CD4-positive, alpha-beta T cell treated with Interferon gamma for 1 hour (primary cell): ENCODE results near the gene ERICH2.

ENCODE experiments used
- DNase-seq: peaks from one replicate; pipeline ENCODE4 v3.0.0-alpha.2; 2020

ERICH2 gene

DNA sequence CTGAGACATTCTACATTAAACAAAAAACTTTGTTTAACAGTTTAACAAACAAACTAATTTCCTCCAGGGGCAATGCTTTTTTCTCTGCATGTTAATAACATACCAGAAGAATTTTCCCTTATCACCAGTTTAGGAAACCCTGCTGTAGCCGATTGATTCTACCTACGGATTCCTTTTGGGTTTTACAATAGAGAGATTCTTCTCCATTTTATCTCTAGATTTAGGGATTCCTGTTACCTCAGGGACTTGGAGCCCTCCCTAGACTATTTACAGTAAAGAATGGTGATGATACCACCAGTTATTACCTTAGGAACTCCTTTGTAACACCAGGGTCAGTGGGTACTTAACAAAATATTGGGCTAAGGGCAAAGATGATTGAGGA lies 5.3 kb upstream of the ERICH2 start:
- no peak for DNase-seq

DNA sequence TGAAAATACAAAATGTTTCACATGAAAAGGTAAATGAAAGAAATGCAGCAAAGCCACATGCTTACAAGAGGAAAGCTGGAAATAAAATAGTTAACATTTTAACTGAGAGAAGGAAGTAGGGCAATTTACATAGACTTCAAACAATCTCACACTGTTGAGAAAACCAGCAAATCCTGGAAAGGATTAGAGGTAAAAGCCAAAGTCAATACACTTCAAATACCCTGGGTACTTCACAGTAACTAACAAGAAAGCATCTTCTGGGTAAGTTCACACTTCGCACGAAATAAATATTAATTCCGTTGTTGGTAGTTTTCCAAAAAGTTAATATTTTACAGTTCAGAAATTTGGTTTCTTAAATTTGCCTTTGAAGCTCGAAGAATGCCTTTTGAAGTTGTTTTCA lies 3.5 kb upstream of the ERICH2 start:
- no peak for DNase-seq

DNA sequence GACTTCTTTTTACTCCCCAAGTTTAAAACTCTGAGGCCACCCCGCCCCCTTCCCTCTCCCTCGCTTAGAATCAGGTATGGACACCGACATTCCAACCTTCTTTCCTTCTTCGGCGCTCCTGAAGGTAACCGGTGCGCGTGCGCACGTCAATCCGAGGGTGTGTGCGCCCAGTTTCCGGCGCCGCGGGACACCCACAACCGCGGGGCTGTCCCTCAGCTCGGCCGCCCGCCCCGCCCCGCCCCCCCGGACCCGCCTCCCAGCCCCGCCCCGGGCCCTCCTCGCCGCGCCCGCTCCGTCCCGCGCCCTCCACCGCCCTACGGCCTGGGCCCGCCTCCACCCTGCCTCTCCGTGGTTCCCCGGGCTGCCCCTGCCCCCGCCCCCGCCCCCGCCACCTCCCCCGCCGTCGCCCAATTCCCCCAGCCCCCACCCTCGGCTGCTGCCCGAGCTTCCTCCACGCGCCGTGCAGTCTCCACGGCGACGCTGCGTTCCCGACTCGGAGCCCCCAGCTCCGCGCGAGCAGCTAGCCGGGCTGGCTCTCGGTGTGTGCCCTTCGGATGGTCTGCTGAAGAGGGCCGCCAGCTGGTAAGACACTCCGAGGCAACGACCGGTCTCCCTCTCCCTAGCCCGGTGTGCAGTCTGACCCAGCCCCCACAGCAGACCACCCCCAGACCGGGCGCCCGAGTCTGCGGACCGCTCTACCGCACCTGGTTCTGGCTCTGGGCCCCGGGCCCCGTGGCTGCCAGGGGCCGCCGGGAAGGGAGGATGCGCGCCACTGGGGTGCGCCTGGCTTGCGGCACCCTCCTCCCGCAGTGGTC lies 635 bp downstream of the ERICH2 start:
- DNase-seq: peak; percentile 77

DNA sequence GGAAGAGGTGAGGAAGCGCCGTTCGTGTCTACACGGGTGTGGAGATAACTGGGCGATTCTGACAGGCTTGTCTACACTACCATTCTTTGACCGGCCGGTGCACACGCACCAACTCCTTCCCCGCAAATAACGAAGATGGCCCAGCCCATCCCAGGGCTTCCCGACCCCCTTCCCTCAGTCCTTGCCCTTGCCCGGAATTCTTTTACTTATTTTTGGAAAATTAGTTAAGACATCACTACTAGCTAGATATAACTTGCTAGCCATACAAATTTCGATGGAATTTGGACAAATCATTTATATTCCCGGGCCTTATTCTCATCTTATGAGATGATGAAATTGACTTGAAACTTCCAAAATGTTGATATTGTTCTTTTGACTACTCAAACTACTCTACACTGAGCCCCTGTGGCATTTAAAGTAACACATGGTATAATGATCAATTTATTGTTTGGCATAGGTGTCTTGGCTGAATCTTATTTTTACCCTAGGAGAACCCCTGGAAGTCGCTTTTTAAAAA lies 1.3 kb downstream of the ERICH2 start:
- DNase-seq: no peak

DNA sequence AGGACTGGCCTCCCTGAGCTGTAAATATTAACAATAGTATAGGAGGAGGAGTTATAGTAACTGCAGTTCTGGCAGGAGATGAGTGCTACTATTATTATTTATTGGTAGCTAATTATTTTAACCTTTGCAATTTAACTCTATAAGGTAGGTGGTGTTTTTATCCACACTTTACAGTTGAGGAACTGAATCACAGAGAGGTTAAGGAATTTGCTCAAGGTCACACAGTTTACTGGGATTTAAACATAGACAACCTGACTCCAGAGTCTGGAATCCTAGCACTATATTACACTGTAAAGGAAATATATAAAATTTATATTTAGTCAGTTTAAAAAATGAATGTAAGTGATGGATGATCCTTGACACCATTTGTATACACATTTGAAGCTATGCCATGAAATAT lies 2.1 kb downstream of the ERICH2 start:
- no peak for DNase-seq

DNA sequence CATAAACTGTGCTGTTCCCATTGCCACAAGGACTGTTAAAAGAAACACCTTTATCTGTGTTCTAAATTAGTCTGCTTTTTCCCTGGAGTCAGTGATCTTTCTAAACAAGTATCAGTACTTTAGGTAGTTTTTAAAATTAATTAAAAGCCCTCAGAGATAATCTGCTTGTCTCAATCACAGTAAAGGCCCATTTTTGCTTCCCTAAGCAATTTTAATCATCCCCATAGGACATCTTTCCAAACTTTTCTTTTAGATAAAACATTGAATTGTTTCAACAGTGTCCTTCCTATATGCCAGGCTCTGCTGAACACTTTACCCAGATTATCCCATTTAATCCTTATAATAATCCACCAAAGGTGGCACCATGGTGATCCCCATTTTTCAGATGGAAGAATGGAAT lies 3.9 kb downstream of the ERICH2 start:
- no peak for DNase-seq

DNA sequence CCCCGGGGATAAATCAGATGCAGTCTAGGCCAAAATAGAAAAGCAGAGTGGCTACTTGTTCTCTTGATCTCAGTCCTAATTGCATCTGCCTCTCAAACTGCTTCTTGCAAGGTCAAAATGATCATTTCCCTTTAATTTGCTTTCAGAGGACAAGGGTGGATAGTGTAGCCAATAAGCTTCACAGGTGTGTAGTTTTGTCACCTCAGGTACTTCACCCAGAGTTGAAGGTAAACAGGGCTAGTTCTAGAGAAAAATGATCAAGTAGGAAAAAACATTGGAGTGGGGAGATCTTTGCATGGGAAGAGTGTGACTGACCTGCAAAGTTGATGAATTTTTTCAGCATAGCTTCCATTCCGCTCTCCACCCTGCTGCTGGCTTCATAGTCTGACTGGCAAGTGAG lies 8.7 kb downstream of the ERICH2 start:
- no peak for DNase-seq

DNA sequence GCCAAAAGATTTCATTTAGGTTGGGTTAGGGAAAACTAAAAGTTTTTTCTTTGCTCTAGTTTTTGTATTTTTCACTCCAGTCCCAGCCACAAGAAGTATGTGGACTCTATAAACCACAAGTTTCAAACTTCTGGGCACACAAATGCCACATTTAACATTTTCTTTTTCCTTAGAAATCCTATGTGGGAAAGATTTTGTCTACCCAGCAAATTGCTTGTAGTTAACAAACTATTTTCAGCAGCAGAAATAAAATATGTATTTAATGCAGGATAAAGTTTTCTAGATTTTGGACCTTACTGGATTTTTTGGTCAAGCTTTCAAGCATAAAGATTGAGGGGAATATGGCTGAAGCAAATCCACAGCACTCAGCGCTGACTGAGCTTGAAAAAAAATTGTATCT lies 9.1 kb downstream of the ERICH2 start:
- DNase-seq: no peak

DNA sequence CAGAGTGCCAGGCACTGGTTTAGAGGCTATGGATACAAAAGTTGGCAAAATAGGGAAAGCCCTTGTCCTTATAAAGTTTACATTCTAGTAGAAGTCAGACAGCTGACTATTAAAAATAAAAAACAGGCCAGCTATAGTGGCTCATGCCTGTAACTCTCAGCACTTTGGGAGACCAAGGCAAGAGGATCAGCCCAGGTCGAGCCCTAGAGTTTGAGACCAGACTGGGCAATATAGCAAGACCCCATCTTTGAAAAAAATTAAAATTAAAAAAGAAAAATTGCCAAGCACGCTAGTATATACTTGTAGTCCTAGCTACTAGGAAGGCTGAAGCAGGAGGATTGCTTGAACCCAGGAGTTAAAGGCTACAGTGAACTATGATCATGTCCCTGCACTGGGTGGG lies 12.5 kb downstream of the ERICH2 start:
- DNase-seq: no peak

DNA sequence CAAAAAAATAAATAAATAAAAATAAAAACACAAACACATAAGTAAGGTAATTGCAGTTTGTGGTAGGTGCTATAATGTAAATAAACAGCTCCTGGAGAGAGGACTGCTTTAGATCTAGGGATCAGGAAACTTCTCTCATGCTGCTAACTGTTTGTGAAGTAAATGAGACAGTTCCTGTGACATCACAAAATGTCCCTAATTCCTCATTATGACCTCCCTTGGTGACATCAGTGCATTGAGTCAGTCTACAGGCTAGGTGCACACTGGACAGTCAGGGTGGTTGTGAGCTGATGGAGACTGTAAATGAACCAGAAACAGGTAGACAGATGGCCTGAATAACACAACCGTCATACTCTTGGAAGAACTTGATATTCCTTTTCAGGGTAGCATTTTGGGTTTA lies 13.4 kb downstream of the ERICH2 start:
- DNase-seq: no peak

DNA sequence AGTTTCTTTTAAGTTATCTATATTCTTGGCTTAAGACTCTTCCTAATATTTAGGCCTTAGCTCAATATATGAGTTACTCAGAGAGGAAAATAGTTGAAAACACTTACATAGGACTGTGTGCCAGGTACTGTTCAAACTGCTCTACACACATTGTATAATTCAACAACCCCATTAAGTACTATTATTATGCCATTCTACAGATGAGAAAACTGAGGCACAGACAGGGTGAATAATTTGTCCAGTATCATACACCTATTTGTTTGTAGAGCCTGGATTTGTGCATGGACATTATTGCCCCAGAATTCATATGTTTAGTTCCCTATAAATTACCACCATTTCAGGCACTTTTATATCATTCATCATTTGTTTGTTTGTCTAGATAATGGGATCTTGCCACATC lies 28.8 kb downstream of the ERICH2 start:
- DNase-seq: no peak

DNA sequence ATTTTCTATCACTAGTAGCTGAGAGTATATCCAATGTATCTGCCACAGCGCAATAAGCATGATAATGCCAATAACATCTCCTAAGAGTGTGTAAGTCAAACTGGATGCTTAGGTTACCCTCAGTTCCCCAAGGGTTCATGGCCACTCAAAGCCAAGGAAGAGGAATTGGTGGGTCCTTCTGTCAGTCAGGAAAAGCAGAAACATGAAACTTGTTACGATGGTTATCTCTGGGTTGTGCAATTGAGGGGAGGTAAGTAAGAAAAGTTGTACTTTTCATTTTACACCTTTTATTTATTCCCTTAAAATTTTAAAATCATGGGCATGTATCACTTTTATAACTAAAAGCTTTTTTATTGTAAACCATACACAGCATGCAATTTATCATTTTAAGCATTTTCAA lies 36.4 kb downstream of the ERICH2 start:
- no peak for DNase-seq

DNA sequence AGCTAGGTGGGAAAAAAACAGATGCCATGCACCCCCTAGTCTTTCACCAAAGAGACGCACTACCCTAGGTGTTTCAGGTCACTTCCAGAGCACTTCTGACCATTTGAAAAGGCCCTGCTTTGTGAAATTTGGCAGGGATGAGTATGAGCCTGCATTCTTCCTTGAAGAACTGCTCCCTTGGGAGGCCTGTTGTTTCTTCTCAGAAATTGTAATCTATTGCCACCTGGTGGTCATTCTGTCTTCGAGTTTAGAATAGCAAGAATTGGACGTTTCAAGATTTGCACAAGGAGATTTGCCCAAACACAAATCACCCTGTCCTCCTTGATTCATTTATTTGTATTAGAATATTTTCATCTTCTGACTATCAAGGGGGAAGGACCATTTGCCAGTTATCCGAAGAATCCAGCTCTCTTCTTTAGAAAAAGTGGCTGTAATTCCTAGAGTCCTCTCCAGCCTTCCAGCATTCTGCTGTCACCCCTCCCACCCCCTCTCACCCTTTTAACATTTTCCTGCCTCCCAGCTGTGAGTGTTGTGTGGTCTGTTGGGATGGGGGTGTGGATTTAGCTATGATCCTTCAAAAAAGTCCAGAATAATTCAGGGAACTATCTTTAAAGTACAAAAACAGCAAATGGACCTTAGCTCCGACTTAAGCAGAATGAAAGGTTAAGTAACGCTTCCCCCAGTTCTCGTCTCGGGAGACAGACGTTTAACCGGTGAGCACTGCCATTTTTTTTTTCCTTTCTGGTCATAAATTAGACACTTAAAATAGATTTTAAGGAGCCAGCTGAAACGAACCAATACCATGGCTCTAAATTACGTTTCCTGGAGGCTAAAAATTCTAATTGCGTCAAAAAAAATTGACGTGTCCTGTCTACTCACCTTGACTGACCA lies 42.8 kb downstream of the ERICH2 start:
- DNase-seq: no peak

DNA sequence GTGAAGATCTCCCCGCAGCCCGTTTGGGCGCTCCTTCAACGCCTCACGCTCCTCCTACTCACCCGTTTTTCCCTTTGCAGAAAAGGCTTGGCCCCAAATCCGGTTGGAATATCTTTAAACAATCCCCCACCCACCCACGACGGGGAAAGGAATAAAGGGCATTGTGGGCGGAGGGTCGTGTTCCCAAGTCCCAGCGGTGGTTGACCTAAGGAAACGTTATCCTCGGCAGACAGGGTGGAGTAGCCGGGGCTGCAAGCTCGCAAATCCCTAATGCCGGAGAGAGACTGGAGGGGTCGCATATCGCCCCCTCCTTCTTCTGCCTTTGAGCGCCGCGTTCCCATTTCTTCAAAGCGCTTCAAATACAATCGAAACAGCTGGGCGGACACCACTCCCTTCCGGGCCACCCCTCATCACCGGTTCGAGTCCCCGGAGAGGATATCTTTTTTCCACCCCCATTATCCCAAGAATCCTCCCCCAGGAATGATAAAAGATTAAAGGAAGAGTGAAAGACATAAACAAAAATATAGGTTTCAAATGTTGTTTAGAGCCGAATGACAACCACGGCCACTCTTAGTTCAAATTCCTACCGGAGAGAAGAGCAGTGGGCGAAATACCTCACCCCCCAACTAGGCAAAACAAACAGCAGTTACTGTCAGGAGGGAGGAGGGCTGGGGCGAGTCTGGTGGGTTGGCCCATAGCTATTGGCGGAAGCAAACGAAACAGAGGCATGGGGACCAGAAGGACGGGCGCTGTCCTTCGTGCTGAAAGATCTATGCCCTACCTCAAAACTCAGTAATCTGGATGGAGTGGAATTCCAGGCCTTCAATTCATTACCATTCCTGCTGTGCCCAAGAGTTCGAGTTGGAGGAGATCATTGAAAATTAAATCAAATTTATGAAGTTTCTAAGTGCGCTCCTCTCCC lies 43.7 kb downstream of the ERICH2 start:
- DNase-seq: no peak

DNA sequence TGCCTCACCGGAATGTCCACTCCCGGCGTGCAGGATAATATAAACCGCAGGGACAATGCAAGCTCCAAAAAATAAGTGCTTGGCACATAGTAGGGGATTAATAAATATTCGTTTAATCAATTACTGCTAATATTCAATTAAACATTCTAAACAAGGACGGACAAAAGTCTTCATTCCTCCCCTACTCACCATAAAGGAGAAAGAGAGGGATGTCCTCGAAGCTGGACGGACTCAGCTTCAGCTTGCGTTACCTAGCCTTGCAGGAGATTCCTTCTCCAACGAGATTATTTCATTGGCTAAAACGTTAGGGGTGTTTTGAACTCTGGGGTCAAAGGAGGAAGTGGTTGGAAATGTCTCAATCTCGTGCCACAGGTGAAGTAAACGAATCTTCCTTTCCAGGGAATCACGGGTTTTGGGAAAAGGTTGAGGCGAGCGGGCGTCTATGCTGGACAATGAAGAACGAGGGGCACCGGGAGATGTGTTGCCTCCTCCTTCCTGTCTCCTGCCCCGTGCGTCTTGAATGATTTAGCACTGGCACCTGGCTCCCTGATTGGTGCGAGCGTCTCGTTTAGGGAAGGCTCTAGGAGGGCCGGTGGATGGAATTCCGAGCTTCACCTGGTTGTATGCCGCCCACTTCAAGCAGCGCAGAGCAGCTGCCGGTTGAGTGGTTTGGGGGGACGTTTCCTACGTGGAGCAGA lies 44.5 kb downstream of the ERICH2 start:
- no peak for DNase-seq

DNA sequence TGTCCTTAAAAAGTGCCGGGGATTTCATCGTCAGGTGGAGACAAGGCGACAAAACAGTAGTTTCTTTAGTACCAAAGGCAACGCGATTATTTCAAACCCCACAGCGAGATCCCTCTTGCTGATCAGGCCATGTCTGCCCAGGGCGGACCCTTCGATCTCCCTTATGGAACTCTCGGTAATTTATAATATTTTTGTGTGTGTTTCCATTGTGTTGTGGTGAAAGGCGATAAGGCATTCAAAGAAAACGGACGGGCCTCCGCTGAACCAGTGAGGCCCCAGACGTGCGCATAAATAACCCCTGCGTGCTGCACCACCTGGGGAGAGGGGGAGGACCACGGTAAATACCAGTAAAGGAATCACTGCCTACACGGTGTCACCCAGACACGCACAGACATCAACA lies 45.1 kb downstream of the ERICH2 start:
- no peak for DNase-seq

DNA sequence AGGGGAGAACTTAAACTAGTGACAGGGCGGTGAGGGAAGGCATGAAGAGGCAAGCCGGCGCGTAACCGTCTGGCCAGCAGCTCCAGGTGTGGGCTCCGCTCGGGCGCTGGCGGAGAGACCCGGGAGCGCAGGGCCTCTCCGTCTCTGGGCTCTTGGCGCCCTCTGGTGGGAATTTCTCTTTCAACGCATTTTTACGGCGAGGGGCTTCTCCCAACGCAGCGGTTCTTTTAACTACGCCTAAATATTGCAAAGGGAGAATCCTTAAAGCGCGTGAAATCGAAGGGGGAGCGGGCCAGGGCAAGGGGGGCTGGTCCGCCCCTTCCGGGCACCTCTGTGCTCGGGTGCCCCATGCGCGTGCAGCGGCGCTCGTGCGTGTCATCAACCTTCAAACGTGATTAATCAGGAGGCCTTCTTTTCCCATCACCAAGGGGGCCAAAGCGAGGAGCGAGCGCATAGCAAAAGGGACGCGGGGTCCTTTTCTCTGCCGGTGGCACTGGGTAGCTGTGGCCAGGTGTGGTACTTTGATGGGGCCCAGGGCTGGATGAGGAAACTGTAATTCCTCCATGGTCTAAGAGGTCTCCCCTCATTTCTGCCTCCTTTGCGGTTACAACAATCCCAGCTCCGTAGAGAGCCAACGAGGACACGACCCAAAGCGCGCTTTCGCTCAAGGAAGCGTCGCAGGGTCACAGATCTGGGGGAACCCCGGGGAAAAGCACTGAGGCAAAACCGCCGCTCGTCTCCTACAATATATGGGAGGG lies 45.7 kb downstream of the ERICH2 start:
- peak; percentile 50 for DNase-seq

DNA sequence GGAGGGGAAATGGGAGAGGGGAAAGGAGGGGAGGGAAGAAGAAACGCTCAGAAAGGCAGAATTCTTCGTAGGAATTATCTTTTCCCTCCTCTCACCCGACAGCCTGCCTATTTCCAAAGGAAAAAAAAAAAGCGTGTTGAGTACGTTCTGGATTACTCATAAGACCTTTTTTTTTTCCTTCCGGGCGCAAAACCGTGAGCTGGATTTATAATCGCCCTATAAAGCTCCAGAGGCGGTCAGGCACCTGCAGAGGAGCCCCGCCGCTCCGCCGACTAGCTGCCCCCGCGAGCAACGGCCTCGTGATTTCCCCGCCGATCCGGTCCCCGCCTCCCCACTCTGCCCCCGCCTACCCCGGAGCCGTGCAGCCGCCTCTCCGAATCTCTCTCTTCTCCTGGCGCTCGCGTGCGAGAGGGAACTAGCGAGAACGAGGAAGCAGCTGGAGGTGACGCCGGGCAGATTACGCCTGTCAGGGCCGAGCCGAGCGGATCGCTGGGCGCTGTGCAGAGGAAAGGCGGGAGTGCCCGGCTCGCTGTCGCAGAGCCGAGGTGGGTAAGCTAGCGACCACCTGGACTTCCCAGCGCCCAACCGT lies 46.4 kb downstream of the ERICH2 start, which contains the start of gene GAD1:
Gene GAD1, plus strand, starts transcription at position 384 of the 589 bp plus-strand sequence. CDS start 1,705 bp downstream, outside the sequence.
- peak; percentile 41 for DNase-seq

DNA sequence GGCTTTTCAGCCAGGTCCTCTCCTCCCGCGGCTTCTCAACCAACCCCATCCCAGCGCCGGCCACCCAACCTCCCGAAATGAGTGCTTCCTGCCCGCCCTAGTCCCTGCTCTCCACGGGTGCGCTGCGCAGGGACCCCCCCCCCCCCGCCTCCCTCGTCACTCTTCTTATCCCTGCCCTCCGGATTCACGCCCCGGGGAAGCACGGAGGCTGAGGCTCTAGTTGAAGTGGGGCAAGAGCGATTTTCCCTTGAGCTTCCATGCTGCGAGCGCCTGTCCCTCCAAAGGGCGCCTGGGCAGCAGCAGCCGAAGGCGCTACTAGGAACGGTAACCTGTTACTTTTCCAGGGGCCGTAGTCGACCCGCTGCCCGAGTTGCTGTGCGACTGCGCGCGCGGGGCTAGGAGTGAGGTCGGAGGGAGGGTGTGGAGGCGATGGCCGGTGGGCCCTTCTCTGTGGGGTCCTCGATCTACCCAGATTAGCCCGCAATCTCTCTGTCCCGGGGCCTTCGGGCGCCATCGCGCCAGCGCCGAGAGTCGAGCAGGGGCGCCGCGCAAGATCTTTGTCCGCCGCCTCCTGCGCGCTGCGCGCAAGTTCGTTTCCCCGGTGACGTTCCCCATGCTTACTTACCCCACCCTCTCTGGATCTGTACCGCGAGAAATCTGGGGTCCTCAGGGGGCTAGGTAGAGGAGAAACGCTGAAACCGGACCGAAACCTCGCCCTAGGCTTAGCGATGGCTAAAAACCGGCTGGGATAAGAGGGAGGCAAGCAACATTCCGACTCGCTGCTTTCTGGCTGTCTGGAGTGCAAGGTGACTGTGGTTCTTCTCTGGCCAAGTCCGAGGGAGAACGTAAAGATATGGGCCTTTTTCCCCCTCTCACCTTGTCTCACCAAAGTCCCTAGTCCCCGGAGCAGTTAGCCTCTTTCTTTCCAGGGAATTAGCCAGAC lies 47.2 kb downstream of the ERICH2 start:
- DNase-seq: no peak
